Gastrocnemius medialis (tissue), 4 donors: Measurements from ENCODE around the gene COL1A2. TPM values are rescaled to one million over a fixed set of nuclear protein-coding genes. Genes with fewer than 3 reads are reported as not detected.

Experiments used
- ATAC-seq, 2 donors: fragments of 150-250 bp; one replicate each; pipeline ENCODE4 v1.9.1; 2016
- DNase-seq, 2 donors: peaks; one replicate each; pipeline ENCODE4 v3.0.0-alpha.2; 2019
- H3K27ac ChIP-seq, 4 donors: fragments of 200-600 bp; sonication (generic); 1 replicate in 1 of 4; 2 replicates in 3 of 4; pipeline ENCODE4 v1.5.1; 2016 to 2018; ENCODE audit warnings: mild to moderate bottlenecking in 2 of 4, moderate library complexity in 1 of 4
- H3K27me3 ChIP-seq, 3 donors: fragments of 200-600 bp; sonication (generic) in 2 of 3; 1 replicate in 1 of 3; 2 replicates in 2 of 3; pipeline versions ENCODE4 v1.5.1 to v1.6.0; 2016 to 2019; ENCODE audit warnings: mild to moderate bottlenecking in 1 of 3, moderate library complexity in 1 of 3
- H3K36me3 ChIP-seq, 2 donors: fragments of 200-600 bp; sonication (generic) in 1 of 2; one replicate each; pipeline ENCODE4 v1.5.1; 2017 to 2018
- H3K4me1 ChIP-seq, 2 donors: fragments of 200-600 bp; sonication (generic) in 1 of 2; one replicate each; pipeline ENCODE4 v1.5.1; 2016 to 2017; ENCODE audit warnings: mild to moderate bottlenecking in 2 of 2
- H3K4me3 ChIP-seq, 4 donors: fragments of 200-600 bp; sonication (generic) in 3 of 4; 1 replicate in 1 of 4; 2 replicates in 3 of 4; pipeline ENCODE4 v1.5.1; 2016 to 2019; ENCODE audit warnings: mild to moderate bottlenecking in 2 of 4
- H3K9me3 ChIP-seq, 3 donors: fragments of 200-600 bp; sonication (generic) in 2 of 3; 1 replicate in 1 of 3; 2 replicates in 2 of 3; pipeline ENCODE4 v1.5.1; 2016 to 2019
- CTCF ChIP-seq, 5 experiments: fragments of 450-650 bp in 3 of 5; fragments of 200-600 bp in 2 of 5; sonication (generic) in 2 of 5; IDR thresholded peaks in 4 of 5; conservative IDR thresholded peaks in 1 of 5; 1 replicate in 4 of 5; 2 replicates in 1 of 5; pipeline ENCODE4 v1.5.1; 2016 to 2019; ENCODE audit warnings: antibody characterized with exemption in 5 of 5, mild to moderate bottlenecking in 3 of 5, moderate library complexity in 3 of 5
- POLR2A ChIP-seq, 2 donors: fragments of 450-650 bp; IDR thresholded peaks; one replicate each; pipeline ENCODE4 v1.6.1; 2017; ENCODE audit warnings: antibody characterized with exemption in 2 of 2, mild to moderate bottlenecking in 2 of 2, moderate library complexity in 2 of 2
- in situ Hi-C, 4 donors: fragments of 200-750 bp; cut with MboI; loops; one replicate each; pipeline versions ENCODE4 v1.15.0 to v1.8.0; 2017; ENCODE audit warnings: low sequenced_read_pairs in 4 of 4
- intact Hi-C: fragments of 100-400 bp; cut with DNase I; formaldehyde crosslinking; loops from one replicate; pipeline ENCODE4 v1.15.1; 2023; ENCODE audit warnings: low total_unique reads
- total RNA-seq, 4 donors: library from RNA; depleted of rRNA; stranded (reverse); fragments of >200 nt; gene quantifications; one replicate each; pipeline versions ENCODE4 v1.1.0 to v1.2.3, GENCODE V29; 2016

The COL1A2 gene
- total RNA-seq, 4 donors from 2014 or later, result 11.2 to 43.6 (median 18.7) TPM

GRCh38 chr7:94403546-94403945 lies 8.9 kb downstream of the COL1A2 start:
- no peak for DNase-seq
- Histone ChIP-seq H3K9me3 (no peaks in the 10 kb centered on the region), H3K36me3 (no peaks in the 10 kb centered on the region), H3K27me3 (peaks cover 0 to 4% (median 0%) of the 10 kb centered on the region in 3 donors), H3K27ac (no peak overlapping the region), H3K4me3 (no peak overlapping the region), H3K4me1 (no peaks in the 10 kb centered on the region)
- no peak for TF ChIP-seq CTCF (IDR thresholded peaks at IDR 0.05 in 4 of 5, conservative IDR thresholded peaks at IDR 0.05 in 1 of 5)
- TF ChIP-seq POLR2A (IDR thresholded peaks at IDR 0.05), result no peak
- in situ Hi-C loops, result no loop called here
- no peak for ATAC-seq
- intact Hi-C loops, result loop anchor here (5.0 kb wide), 1 partner anchor 719 kb away; no protein-coding TSS in a partner anchor

- no peaks in the 10 kb centered on the region for H3K27me3 ChIP-seq
- TF ChIP-seq POLR2A (IDR thresholded peaks at IDR 0.05) (no peak), CTCF (IDR thresholded peaks at IDR 0.05 in 4 of 5, conservative IDR thresholded peaks at IDR 0.05 in 1 of 5) (no peak)
- no peak overlapping the region for H3K27ac ChIP-seq
- no peaks in the 10 kb centered on the region for H3K4me1 ChIP-seq
- no peak for DNase-seq
- no peaks in the 10 kb centered on the region for H3K36me3 ChIP-seq
- in situ Hi-C loops (no loop called here), intact Hi-C loops (no loop called here)
- H3K9me3 ChIP-seq, result no peaks in the 10 kb centered on the region
- no peak for ATAC-seq
- H3K4me3 ChIP-seq, result no peak overlapping the region
Measured at GRCh38 chr7:94405506-94405905, 10.8 kb downstream of the COL1A2 start.

- no peak for TF ChIP-seq POLR2A (IDR thresholded peaks at IDR 0.05)
- TF ChIP-seq CTCF (IDR thresholded peaks at IDR 0.05 in 4 of 5, conservative IDR thresholded peaks at IDR 0.05 in 1 of 5), result no peak
Measured at GRCh38 chr7:94406696-94407095, 12.0 kb downstream of the COL1A2 start.

GRCh38 chr7:94409200-94409948 lies 14.7 kb downstream of the COL1A2 start:
- ATAC-seq (no peak), DNase-seq (no peak)
- no peak overlapping the region for H3K4me3 ChIP-seq
- in situ Hi-C loops, result no loop called here
- TF ChIP-seq CTCF (IDR thresholded peaks at IDR 0.05 in 4 of 5, conservative IDR thresholded peaks at IDR 0.05 in 1 of 5) (no peak), POLR2A (IDR thresholded peaks at IDR 0.05) (no peak)
- H3K9me3 ChIP-seq, result no peaks in the 10 kb centered on the region
- no peaks in the 10 kb centered on the region for H3K36me3 ChIP-seq
- H3K27me3 ChIP-seq, result no peaks in the 10 kb centered on the region
- H3K27ac ChIP-seq, result peak overlapping the region in 1 of 4 donors; percentile 39
- no peaks in the 10 kb centered on the region for H3K4me1 ChIP-seq
- intact Hi-C loops, result no loop called here

More at GRCh38 chr7:94406696-94407095, 12.0 kb downstream of the COL1A2 start:
- ATAC-seq, result no peak
- Histone ChIP-seq H3K4me1 (no peaks in the 10 kb centered on the region), H3K4me3 (no peak overlapping the region), H3K36me3 (no peaks in the 10 kb centered on the region), H3K27me3 (no peaks in the 10 kb centered on the region), H3K27ac (peak overlapping the region in 1 of 4 donors; percentile 11), H3K9me3 (no peaks in the 10 kb centered on the region)
- intact Hi-C loops (no loop called here), in situ Hi-C loops (no loop called here)
- DNase-seq, result no peak
